GM12891 (cell line): Measurements from ENCODE around the gene SLN.

Experiments
- POLR2A ChIP-seq: IDR thresholded peaks from 2 replicates; pipeline ENCODE4 v1.6.1; 2011; ENCODE audit warnings: low read depth, low read length, control low read depth
- POLR2AphosphoS5 ChIP-seq: IDR thresholded peaks from 2 replicates; pipeline ENCODE4 v1.6.1; 2011; ENCODE audit warnings: low read depth, low read length, control low read depth
- SPI1 ChIP-seq: IDR thresholded peaks from 2 replicates; pipeline ENCODE4 v1.6.1; 2011; ENCODE audit warnings: low read depth, low read length, control low read depth
- TAF1 ChIP-seq: IDR thresholded peaks from 2 replicates; pipeline ENCODE4 v1.6.1; 2011; ENCODE audit warnings: low read depth, low read length, control low read depth

DNA sequence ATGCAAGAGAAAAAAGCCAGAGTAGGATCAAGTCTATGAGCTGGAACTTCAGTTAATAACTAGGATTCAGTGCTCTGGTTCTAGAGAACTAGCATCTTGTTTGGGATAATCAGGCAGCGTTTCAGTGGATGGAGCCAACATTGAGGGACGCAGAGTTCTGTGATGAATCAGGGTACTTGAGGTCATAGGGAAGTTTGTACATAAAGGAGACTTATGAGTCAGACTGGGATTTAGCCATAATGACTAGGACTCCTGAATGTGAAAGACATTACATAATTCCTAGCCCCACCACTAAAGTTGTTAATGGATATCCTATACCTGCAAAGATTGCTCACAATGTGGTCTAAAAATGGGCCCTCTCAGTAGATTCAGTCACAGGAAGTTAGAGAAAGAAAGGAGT is 6.8 kb downstream of the SLN start:
- TF ChIP-seq POLR2A = no peak
- TF ChIP-seq SPI1 = no peak
- no peak for TF ChIP-seq TAF1
- TF ChIP-seq POLR2AphosphoS5 = no peak
